Upper lobe of left lung (tissue), 4 donors: Measurements from ENCODE around the gene CCDC12.

Experiments
- CTCF ChIP-seq, 6 experiments: fragments of 450-650 bp in 4 of 6; fragments of 200-600 bp in 2 of 6; sonication (generic) in 2 of 6; IDR thresholded peaks; one replicate each; pipeline ENCODE4 v1.5.1; 2016 to 2019; ENCODE audit warnings: antibody characterized with exemption in 6 of 6
- EP300 ChIP-seq, 4 donors: sonication (generic); formaldehyde crosslinking; IDR thresholded peaks; one replicate each; pipeline ENCODE4 v1.5.1; 2017; ENCODE audit warnings: antibody characterized with exemption in 4 of 4, control low read depth in 2 of 4
- POLR2A ChIP-seq, 4 donors: fragments of 450-650 bp; IDR thresholded peaks; one replicate each; pipeline ENCODE4 v1.5.1; 2016 to 2017; ENCODE audit warnings: antibody characterized with exemption in 4 of 4, mild to moderate bottlenecking in 2 of 4
- POLR2AphosphoS5 ChIP-seq, 2 donors: sonication (generic); formaldehyde crosslinking; IDR thresholded peaks; one replicate each; pipeline ENCODE4 v1.5.1; 2017; ENCODE audit warnings: antibody characterized with exemption in 2 of 2

- TF ChIP-seq POLR2AphosphoS5 (IDR thresholded peaks at IDR 0.05) (peak; percentile 40 to 51), POLR2A (IDR thresholded peaks at IDR 0.05) (no peak), CTCF (IDR thresholded peaks at IDR 0.05) (no peak), EP300 (IDR thresholded peaks at IDR 0.05) (no peak)
Observed at GRCh38 chr3:46899151-46900006, 77.2 kb downstream of the CCDC12 start.
